Activated CD8-positive, alpha-beta T cell treated with anti-CD3 and anti-CD28 coated beads for 36 hours (primary cell): ENCODE data around the gene ATP13A3. TPM values are rescaled to one million over a fixed set of nuclear protein-coding genes. Genes with fewer than 3 reads are reported as not detected.

Experiments used
- ATAC-seq: fragments of 200-7000 bp; cut with Tn5 transposase; one replicate; pipeline ENCODE4 v1.10.0; 2021; ENCODE audit warnings: mild to moderate bottlenecking, moderate library complexity
- CTCF ChIA-PET: fragments of 350-600 bp; sonication (Branson Sonifier 250); formaldehyde crosslinking; loops from one replicate; lab custom pipeline; 2021; ENCODE audit warnings: antibody characterized with exemption; lab: Charles Lee
- POLR2A ChIA-PET: fragments of 350-600 bp; sonication (Branson Sonifier 250); formaldehyde crosslinking; loops from one replicate; lab custom pipeline; 2021; ENCODE audit warnings: antibody characterized with exemption; lab: Charles Lee
- DNase-seq: peaks from one replicate; pipeline ENCODE4 v3.0.0-alpha.2; 2020
- H3K27ac Mint-ChIP-seq: one replicate; pipeline ENCODE4 v1.8.0; 2021; ENCODE audit warnings: mild to moderate bottlenecking, mixed read lengths
- H3K27me3 Mint-ChIP-seq: one replicate; pipeline ENCODE4 v1.8.0; 2021; ENCODE audit warnings: mixed read lengths
- H3K36me3 Mint-ChIP-seq: one replicate; pipeline ENCODE4 v1.8.0; 2021; ENCODE audit warnings: low read depth, mixed read lengths
- H3K4me1 Mint-ChIP-seq: one replicate; pipeline ENCODE4 v1.8.0; 2021; ENCODE audit warnings: low read depth, mixed read lengths
- H3K4me3 Mint-ChIP-seq: one replicate; pipeline ENCODE4 v1.8.0; 2021; ENCODE audit warnings: mild to moderate bottlenecking, moderate library complexity, mixed read lengths
- H3K9me3 Mint-ChIP-seq: one replicate; pipeline ENCODE4 v1.8.0; 2021; ENCODE audit warnings: mixed read lengths
- CTCF ChIP-seq: fragments of 200-600 bp; IDR thresholded peaks from one replicate; pipeline ENCODE4 v1.8.0; 2022; ENCODE audit warnings: antibody characterized with exemption, mild to moderate bottlenecking
- intact Hi-C: fragments of 100-400 bp; cut with micrococcal nuclease; formaldehyde crosslinking; loops from one replicate; pipeline ENCODE4 v1.10.0; 2022
- total RNA-seq, 2 experiments: library from RNA; stranded (reverse); gene quantifications; one replicate each; pipeline ENCODE4 v1.2.3, GENCODE V29; 2021

The ATP13A3 gene
- total RNA-seq, 2 experiments from 2014 or later: 101 to 110 TPM

- no peak for TF ChIP-seq CTCF
- H3K36me3 Mint-ChIP-seq: peaks cover 50% of the 10 kb centered on the region
- ATAC-seq: no peak
- DNase-seq: no peak
- H3K4me3 Mint-ChIP-seq: no peak overlapping the region
- CTCF ChIA-PET: interaction anchor here (0.6 kb wide), 1 partner anchor 39 kb away, joined by 3 read pairs; no protein-coding TSS in a partner anchor
- POLR2A ChIA-PET: interaction anchor here (1.4 kb wide), 1 partner anchor 46 kb away, joined by 3 read pairs; no protein-coding TSS in a partner anchor
- no peaks in the 10 kb centered on the region for H3K9me3 Mint-ChIP-seq
- intact Hi-C loops: no loop called here
- no peaks in the 10 kb centered on the region for H3K27me3 Mint-ChIP-seq
- no peak overlapping the region for H3K27ac Mint-ChIP-seq
- H3K4me1 Mint-ChIP-seq: no peaks in the 10 kb centered on the region
Measured at GRCh38 chr3:194443901-194444300, 42.9 kb downstream of the ATP13A3 start.

DNA sequence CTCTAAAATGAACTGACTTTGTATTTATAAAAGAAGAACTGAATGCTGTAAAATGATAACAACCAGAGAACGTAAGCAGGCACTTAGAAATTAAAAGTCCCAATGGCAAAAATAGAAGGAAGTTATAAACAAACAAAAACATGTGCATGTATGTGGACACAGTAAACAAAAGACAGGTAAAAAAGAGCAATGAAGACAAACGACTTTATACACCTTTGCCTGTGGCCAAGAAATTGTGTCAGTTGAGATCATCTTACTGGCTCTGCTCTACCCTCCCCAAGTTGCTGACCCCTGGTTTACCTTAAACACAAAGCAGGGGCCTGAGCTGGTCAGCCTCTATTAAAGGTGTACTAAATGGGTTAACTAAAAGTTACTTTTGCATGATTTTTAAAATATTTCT, 46.0 kb downstream of the ATP13A3 start:
- POLR2A ChIA-PET: interaction anchor here (1.2 kb wide), 1 partner anchor 24 kb away, joined by 4 read pairs; no protein-coding TSS in a partner anchor
- Mint-ChIP-seq H3K27me3 (no peaks in the 10 kb centered on the region), H3K4me3 (no peak overlapping the region), H3K9me3 (no peaks in the 10 kb centered on the region), H3K27ac (no peak overlapping the region), H3K4me1 (peaks cover 3% of the 10 kb centered on the region), H3K36me3 (peaks cover 50% of the 10 kb centered on the region)
- CTCF ChIA-PET: interaction anchor here (0.8 kb wide), 1 partner anchor 31 kb away, joined by 4 read pairs; no protein-coding TSS in a partner anchor
- ATAC-seq (no peak), DNase-seq (no peak)
- TF ChIP-seq CTCF: no peak
- intact Hi-C loops: no loop called here

DNA sequence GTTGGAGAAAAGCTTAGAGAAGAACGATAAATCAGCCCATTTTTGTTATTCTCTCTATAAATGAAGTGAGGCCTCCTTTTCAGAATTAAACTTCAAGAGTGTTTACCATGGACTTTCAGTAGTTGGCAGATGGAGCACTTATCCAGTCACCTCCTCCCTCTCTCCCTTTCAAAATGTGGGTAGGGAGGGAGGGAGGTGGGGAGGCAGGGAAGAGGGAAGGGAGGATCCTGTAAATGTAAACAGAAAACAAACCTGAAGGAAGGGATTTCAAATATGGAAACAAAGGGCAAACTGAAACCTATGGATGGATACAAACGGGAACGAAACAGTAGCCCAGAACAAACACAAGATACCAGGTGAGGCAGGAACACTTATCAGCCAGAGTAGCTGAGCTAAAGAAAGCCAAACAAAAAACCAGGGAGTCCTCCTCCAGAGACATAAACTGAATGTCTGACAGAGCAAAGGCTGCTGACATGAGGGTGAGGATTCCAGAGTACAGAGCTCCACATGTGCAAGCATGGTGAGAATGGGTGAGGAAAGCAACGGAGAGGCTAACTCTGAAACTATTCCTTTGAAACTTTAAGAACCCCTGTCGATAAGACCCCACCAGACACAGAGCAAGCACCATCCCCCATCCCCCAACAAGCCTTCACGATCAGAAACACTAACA, 46.8 kb downstream of the ATP13A3 start:
- Mint-ChIP-seq H3K4me3 (no peak overlapping the region), H3K27ac (no peak overlapping the region), H3K36me3 (peaks cover 49% of the 10 kb centered on the region), H3K4me1 (peaks cover 3% of the 10 kb centered on the region), H3K9me3 (no peaks in the 10 kb centered on the region), H3K27me3 (no peaks in the 10 kb centered on the region)
- POLR2A ChIA-PET: interaction anchor here (1.2 kb wide), 1 partner anchor 23 kb away, joined by 4 read pairs; no protein-coding TSS in a partner anchor
- DNase-seq: no peak
- intact Hi-C loops: no loop called here
- CTCF ChIA-PET: interaction anchor here (0.8 to 1.1 kb wide), 2 partner anchors 32 to 156 kb away, joined by 3 to 4 read pairs; no protein-coding TSS in a partner anchor
- no peak for ATAC-seq
- TF ChIP-seq CTCF: no peak

- DNase-seq: no peak
- ChIA-PET POLR2A (no interaction called here), CTCF (no interaction called here)
- TF ChIP-seq CTCF: no peak
- peaks cover 53% of the 10 kb centered on the region for H3K36me3 Mint-ChIP-seq
- no peak overlapping the region for H3K27ac Mint-ChIP-seq
- intact Hi-C loops: no loop called here
- H3K27me3 Mint-ChIP-seq: no peaks in the 10 kb centered on the region
- peaks cover 3% of the 10 kb centered on the region for H3K4me1 Mint-ChIP-seq
- H3K4me3 Mint-ChIP-seq: no peak overlapping the region
- no peaks in the 10 kb centered on the region for H3K9me3 Mint-ChIP-seq
- ATAC-seq: no peak
Measured at GRCh38 chr3:194434503-194434902, 52.3 kb downstream of the ATP13A3 start.

- ChIA-PET POLR2A (interaction anchor here (0.6 kb wide), 1 partner anchor 60 kb away, joined by 3 read pairs; no protein-coding TSS in a partner anchor), CTCF (interaction anchor here (1.6 kb wide), 1 partner anchor 88 kb away, joined by 4 read pairs; no protein-coding TSS in a partner anchor)
- Mint-ChIP-seq H3K9me3 (no peaks in the 10 kb centered on the region), H3K4me3 (no peak overlapping the region), H3K36me3 (peaks cover 56% of the 10 kb centered on the region), H3K27ac (no peak overlapping the region), H3K27me3 (no peaks in the 10 kb centered on the region), H3K4me1 (peaks cover 3% of the 10 kb centered on the region)
- DNase-seq (no peak), ATAC-seq (no peak)
- intact Hi-C loops: no loop called here
- no peak for TF ChIP-seq CTCF
Measured at GRCh38 chr3:194431554-194431953, 55.2 kb downstream of the ATP13A3 start.
